ENCODE data around the gene SEC16A.

GRCh38 chr9:136496181-136496580, 13.3 kb upstream of the SEC16A start:
- TF ChIP-seq, protein P1, sequence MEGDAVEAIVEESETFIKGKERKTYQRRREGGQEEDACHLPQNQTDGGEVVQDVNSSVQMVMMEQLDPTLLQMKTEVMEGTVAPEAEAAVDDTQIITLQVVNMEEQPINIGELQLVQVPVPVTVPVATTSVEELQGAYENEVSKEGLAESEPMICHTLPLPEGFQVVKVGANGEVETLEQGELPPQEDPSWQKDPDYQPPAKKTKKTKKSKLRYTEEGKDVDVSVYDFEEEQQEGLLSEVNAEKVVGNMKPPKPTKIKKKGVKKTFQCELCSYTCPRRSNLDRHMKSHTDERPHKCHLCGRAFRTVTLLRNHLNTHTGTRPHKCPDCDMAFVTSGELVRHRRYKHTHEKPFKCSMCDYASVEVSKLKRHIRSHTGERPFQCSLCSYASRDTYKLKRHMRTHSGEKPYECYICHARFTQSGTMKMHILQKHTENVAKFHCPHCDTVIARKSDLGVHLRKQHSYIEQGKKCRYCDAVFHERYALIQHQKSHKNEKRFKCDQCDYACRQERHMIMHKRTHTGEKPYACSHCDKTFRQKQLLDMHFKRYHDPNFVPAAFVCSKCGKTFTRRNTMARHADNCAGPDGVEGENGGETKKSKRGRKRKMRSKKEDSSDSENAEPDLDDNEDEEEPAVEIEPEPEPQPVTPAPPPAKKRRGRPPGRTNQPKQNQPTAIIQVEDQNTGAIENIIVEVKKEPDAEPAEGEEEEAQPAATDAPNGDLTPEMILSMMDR (IDR thresholded peaks at IDR 0.05): no peak
- no peak for TF ChIP-seq POLR2A (IDR thresholded peaks at IDR 0.05)

Data from body of pancreas (tissue), 4 donors.